GM13977 (cell line): Measurements from ENCODE around the gene TXN2.
A peak's percentile ranks its signal among the peaks of the same experiment; 100 is the strongest.

Source experiments
- DNase-seq: peaks from one replicate; pipeline ENCODE4 v3.0.0; 2012; ENCODE audit warnings: low spot score
- CTCF ChIP-seq: IDR thresholded peaks from 2 replicates; pipeline ENCODE4 v1.5.1; 2012; ENCODE audit warnings: mild to moderate bottlenecking, control low read depth; ENCODE audit not compliant: insufficient read depth; ENCODE audit errors: extremely low read depth, missing control alignments
- in situ Hi-C: fragments of 300-500 bp; cut with MboI; formaldehyde crosslinking; loops from one replicate; pipeline ENCODE4 v1.12.0; 2022; ENCODE audit warnings: low sequenced_read_pairs, low pct_unique_long_range_greater_than_20kb, mixed read lengths, inconsistent platforms; ENCODE audit not compliant: unreplicated experiment

The TXN2 gene

GRCh38 chr22:36512991-36513390 lies 31.6 kb upstream of the TXN2 start:
- TF ChIP-seq CTCF = no peak
- in situ Hi-C loops = no loop called here
- no peak for DNase-seq

GRCh38 chr22:36512333-36512732 lies 30.9 kb upstream of the TXN2 start:
- no peak for TF ChIP-seq CTCF
- DNase-seq = no peak
- in situ Hi-C loops = no loop called here

- peak; percentile 50 for TF ChIP-seq CTCF
- in situ Hi-C loops = no loop called here
- DNase-seq = no peak
Measured at GRCh38 chr22:36510966-36511881, 29.8 kb upstream of the TXN2 start.

- no peak for TF ChIP-seq CTCF
- no peak for DNase-seq
- in situ Hi-C loops = no loop called here
Measured at GRCh38 chr22:36510384-36510783, 28.9 kb upstream of the TXN2 start.

- no peak for TF ChIP-seq CTCF
- DNase-seq = no peak
- in situ Hi-C loops = no loop called here
Measured at GRCh38 chr22:36507518-36508010, 26.1 kb upstream of the TXN2 start.

- in situ Hi-C loops = no loop called here
- no peak for TF ChIP-seq CTCF
- DNase-seq = peak; percentile 99
Measured at GRCh38 chr22:36506637-36507517, 25.4 kb upstream of the TXN2 start, which contains the start of gene FOXRED2. TSS of gene FOXRED2 (minus strand) at chr22:36507040. CDS start at chr22:36506422, 618 bp downstream.
